WI38 (cell line): Measurements from ENCODE around the gene SNX32.
A peak's percentile ranks its signal among the peaks of the same experiment; 100 is the strongest.

Experiments
- H3K4me3 ChIP-seq: 2 replicates; pipeline ENCODE4 v1.5.1; 2011; ENCODE audit warnings: low read depth, mild to moderate bottlenecking, control low read depth, low read length
- TF ChIP-seq, protein P1 (sequence below): IDR thresholded peaks from 2 replicates; pipeline ENCODE4 v1.5.1; 2012; ENCODE audit warnings: low read depth, mild to moderate bottlenecking, control low read depth, low read length

Gene SNX32

DNA sequence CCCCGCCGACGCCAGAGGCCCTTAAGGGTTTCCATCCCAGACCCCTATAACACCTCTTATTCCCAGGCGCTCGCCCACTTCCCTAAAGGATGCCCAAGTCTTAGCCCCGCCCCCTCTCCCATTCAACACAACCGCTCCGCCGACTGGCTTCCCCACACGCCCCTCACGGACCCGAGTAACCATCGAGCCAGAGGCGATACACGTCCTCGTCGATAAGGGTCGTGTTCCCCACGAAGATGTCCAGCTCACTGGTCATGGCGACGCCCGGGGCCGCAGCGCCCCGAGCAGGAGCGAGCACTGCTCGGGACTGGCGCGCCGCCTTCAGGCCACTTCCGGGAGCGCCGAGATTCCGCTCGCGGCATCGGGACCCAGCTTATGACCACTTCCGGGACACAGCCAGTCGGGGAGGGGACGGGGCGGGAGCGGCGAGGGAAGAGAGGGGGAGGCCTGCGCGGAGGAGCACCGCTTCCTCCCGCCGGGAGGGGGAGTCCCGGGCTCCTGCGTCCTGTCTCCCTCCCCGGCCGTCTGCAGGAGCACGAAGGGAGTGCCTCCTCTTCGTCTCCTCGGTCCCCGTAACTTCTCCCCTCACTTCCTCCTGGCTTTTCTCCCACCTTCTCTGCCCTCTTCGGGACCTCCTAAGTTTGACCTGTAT, 54.5 kb downstream of the SNX32 start, which contains the start of gene FIBP:
Gene FIBP (minus strand): TSS at position 309 of the 652 bp plus-strand sequence. CDS start 53 bp downstream, at position 256.
- TF ChIP-seq, protein P1, sequence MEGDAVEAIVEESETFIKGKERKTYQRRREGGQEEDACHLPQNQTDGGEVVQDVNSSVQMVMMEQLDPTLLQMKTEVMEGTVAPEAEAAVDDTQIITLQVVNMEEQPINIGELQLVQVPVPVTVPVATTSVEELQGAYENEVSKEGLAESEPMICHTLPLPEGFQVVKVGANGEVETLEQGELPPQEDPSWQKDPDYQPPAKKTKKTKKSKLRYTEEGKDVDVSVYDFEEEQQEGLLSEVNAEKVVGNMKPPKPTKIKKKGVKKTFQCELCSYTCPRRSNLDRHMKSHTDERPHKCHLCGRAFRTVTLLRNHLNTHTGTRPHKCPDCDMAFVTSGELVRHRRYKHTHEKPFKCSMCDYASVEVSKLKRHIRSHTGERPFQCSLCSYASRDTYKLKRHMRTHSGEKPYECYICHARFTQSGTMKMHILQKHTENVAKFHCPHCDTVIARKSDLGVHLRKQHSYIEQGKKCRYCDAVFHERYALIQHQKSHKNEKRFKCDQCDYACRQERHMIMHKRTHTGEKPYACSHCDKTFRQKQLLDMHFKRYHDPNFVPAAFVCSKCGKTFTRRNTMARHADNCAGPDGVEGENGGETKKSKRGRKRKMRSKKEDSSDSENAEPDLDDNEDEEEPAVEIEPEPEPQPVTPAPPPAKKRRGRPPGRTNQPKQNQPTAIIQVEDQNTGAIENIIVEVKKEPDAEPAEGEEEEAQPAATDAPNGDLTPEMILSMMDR, result peak; percentile 78
- H3K4me3 ChIP-seq, result peak within 1 kb of the TSS; percentile 78

DNA sequence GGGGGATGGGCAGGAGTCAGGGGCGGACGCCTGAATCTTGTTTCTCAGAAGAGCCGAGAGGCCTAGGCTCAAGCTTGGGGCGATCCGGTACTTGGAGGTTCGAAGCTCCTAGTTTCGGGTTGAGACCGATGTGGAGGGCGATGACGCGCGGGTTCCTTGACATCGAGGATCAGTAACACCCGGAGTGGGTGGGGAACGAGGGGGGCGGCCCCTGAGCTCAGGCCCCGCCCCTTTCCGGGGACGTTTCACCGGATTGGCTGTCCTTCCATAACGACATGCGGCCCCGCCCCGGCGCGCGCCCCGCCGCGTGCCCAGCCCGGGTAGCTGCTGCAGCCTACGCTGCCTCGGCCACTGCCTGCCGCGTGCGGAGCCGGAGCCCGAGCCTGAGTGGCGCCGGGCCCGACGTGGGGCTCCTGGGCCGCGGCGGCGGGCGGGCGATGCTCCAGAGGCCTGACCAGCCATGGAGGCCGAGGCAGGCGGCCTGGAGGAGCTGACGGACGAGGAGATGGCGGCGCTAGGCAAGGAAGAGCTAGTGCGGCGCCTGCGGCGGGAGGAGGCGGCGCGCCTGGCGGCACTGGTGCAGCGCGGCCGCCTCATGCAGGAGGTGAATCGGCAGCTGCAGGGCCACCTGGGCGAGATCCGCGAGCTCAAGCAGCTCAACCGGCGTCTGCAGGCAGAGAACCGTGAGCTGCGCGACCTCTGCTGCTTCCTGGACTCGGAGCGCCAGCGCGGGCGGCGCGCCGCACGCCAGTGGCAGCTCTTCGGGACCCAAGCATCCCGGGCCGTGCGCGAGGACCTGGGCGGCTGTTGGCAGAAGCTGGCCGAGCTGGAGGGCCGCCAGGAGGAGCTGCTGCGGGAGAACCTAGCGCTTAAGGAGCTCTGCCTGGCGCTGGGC, 56.8 kb downstream of the SNX32 start, which contains the start of gene CCDC85B:
Gene CCDC85B (plus strand): TSS at position 350 of the 895 bp plus-strand sequence. CDS start 111 bp downstream, at position 461.
- TF ChIP-seq, protein P1, result no peak

DNA sequence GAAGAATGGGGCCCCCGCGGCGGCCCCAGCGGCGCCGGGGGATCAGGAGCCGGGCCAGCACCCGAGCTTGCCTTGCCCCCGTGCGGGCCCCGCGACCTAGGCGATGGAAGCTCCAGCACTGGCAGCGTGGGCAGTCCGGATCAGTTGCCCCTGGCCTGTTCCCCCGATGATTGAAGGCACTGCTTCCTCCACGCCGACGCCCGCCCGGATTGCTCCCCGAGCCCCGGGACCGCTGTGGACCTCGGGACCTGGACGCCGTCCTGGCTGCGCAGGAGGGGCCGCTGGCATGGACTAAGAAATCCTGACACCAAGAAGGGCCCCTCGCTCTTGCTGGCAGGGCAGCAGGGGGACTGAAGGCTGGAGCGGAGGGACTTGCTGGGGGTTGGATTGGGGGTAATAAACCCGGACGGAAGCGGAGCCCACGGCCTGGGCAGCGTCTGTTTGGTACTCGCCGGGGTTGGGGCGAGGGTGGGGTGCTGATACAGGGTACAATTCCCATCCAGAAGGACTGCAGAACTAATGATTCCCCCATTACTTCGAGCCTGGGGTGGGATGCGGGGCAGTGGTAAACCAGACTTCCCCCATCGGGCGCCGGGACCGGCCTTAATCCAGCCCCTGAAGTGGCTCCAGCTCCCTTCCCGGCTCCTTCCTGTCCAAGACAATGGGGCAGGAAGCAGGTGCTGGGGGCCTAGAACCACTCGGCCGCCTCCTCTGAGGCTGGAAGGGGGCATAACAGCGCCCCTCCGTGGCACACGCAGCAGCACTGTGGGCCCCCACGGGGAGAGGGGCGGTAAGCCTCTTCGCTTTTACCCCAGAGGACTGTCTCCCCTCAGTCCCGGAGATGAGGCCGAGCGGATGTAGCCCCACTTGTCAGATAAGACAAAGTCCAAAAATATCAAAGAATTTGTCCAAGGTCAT, 57.7 kb downstream of the SNX32 start:
- peak overlapping the region; percentile 60 for H3K4me3 ChIP-seq
- TF ChIP-seq, protein P1, result 0 out of 2 replicates have a peak, but pooled peaks have one; percentile 13

More for the DNA sequence above, 56.8 kb downstream of the SNX32 start, which contains the start of gene CCDC85B:
- H3K4me3 ChIP-seq, result peak within 1 kb of the TSS; percentile 78

DNA sequence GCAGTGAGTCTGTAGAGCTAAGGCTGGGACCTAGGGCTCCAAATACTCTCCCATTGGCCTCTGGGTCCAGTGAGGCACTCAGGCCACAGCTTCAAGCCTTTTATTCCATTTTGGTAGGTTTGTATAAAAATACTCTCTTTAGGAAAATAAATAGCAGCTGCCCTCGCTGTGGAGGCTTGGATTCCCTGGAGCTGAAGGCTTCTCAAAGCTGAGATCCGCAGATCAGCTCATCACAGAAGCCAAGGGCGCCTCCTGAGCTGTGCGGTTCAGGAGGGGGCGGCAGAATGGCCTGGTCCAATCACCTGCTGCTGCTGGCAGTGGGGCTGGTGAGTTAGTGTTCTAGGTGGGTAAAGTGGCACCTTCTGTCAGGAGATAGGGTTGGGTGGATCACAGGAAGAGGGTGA, 58.4 kb downstream of the SNX32 start:
- peak overlapping the region; percentile 60 for H3K4me3 ChIP-seq

DNA sequence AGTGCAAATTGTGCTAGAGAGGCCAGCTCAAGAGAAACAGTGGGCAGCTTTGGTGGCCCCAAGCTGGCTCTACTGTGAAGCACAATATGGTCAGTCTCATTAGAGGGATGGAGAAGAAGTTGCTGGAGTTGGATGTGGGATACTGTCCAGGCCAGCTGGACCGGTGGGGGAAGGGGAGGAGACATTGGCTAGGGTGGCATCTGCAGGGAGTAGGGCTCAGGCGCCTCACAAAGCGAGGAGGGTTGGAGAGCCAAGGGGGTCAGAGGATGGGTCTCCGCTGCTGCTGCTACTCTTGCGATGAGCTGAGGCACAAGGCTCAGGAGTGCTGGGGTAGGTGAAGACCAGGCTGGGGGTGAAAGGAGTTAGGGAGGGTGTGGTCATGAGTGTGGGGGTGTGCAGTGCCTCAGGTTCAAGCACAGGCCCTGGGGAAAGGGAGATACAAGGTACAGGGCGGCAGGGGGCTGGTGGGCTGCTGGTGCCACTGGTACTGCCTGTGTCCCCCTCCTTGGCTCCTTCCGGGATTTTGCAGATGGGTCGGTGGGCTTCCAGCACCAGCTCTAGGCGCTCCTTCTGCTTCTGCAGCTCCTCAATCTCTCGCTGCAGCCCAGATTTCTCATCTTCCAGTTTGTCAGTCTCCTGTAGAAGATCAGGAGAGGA, 59.0 kb downstream of the SNX32 start:
- peak overlapping the region; percentile 60 for H3K4me3 ChIP-seq

DNA sequence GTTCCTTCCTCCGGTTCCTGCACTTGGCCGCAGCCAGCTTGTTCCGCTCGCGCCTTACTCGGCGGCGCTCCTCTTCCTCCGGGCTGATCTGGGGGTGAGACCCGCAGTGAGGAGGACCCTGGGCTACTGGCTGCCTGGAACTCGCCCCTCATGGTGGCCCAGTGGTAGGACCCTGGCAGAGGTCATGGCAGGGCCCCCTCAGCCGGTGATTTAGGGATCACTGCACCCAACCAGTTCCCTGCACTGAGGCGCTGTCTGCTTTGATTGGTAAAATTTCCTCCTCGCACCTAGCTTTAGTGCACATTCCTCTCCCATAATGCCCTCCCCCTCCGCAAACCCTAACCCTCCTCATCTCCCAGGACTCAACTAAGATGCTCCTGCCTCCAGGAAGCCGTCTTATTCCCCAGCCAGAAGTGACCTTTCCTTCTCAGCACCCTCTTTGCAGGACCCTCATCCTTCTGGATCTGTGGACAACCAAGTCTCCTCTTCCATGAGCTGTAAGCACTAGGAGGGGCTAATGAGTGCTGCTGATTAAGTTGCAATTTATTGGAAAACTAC, 60.4 kb downstream of the SNX32 start:
- H3K4me3 ChIP-seq, result peak overlapping the region; percentile 43
- TF ChIP-seq, protein P1, result no peak

More for the DNA sequence above, 59.0 kb downstream of the SNX32 start:
- TF ChIP-seq, protein P1, result no peak
